Dermis lymphatic vessel endothelial cell (primary cell): ENCODE data around the gene PPP1R3F. TPM values are rescaled to one million over a fixed set of nuclear protein-coding genes. Genes with fewer than 3 reads are reported as not detected.

Experiments
- total RNA-seq: library from RNA; depleted of rRNA; stranded (reverse); fragments of >200 nt; gene quantifications from 2 replicates; pipeline ENCODE4 v1.2.1, GENCODE V29; 2014

Gene PPP1R3F, protein sequence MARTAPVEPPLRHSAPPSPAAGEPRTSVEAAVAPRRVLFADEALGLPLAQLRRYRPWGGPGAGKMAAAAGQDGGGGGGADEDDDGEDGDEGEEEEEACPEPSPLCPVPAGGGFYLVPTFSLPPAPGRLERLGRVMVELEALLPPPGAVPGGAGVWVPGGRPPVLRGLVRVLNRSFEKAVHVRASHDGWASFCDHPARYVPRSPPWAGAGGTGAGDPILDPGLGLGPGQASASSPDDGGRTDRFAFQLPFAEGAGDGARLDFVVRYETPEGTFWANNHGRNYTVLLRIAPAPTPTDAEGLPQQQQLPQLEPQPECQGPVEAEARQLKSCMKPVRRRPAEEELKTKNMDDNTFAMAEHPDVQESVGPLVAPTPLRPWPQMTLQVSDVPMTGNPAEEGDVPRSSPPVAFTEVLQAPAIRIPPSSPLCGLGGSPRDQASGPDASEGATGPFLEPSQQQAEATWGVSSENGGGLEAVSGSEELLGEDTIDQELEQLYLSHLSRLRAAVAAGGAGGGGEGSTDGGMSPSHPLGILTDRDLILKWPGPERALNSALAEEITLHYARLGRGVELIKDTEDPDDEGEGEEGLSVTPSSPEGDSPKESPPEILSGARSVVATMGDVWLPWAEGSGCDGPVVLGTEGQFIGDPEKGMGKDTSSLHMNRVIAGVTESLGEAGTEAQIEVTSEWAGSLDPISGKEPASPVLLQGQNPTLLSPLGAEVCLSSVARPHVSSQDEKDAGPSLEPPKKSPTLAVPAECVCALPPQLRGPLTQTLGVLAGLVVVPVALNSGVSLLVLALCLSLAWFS
- total RNA-seq, result 1.6 and 1.7 TPM in 2 replicates

DNA sequence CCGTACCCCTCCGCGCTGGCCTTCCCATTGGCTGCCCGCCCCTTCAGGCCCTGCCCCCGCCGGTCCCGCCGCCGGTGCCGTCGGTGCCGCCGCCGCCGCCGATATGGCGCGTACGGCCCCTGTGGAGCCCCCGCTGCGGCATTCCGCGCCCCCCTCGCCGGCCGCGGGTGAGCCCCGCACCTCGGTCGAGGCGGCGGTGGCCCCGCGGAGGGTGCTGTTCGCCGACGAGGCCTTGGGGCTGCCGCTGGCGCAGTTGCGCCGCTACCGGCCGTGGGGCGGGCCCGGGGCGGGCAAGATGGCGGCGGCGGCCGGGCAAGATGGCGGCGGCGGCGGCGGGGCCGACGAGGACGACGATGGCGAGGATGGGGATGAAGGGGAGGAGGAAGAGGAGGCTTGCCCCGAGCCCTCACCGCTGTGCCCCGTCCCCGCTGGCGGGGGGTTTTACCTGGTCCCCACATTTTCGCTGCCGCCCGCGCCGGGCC, at the start of gene PPP1R3F:
Gene PPP1R3F, plus strand, starts transcription at position 27 of the 482 bp plus-strand sequence. Its CDS starts 77 bp downstream, at position 104.

DNA sequence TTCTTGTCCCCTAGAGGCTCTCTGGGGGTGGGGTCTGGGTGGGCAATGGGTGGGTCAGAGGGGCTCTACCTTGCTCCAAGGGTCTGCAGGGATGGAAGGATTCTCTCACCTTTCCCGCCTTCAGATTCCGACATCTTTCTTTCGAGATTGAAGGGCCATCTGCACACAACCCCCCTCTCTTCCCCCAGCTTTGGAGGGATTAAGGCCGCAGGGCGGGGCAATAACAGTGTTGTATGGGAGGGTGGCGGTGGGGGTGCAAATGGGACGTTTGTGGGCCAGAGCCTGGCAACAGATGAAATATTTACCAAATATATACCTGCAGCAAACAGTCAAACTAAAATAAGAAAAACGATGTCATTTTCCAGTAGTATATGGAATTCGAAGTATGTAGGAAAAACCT, 36.4 kb upstream of the PPP1R3F start, which contains the start of gene CACNA1F:
Gene CACNA1F, minus strand, starts transcription at position 165 of the 400 bp plus-strand sequence. Its CDS starts 31 bp downstream, at position 134.

DNA sequence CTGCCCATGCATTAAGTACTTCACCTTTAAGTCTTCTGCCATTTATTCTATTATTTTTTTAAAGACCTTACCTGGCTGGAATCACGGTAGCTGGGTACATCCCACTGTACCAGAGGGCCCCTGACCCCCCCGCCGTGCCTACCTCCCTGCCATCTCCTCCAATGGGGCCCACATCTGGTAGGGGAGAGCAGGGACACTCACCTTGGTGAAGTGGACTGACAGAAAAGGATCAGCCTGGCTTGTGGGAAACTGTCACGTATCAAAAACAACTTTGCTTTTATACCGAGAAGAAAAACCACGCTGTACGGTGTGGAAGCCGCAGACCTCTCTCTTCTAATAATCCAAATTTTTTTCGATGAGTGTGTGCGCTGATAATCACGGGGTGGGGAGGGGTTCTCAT, 5.1 kb upstream of the PPP1R3F start, which contains the start of gene FOXP3:
Gene FOXP3, minus strand, starts transcription at position 251 of the 400 bp plus-strand sequence. CDS start 6,205 bp downstream, outside the sequence.

DNA sequence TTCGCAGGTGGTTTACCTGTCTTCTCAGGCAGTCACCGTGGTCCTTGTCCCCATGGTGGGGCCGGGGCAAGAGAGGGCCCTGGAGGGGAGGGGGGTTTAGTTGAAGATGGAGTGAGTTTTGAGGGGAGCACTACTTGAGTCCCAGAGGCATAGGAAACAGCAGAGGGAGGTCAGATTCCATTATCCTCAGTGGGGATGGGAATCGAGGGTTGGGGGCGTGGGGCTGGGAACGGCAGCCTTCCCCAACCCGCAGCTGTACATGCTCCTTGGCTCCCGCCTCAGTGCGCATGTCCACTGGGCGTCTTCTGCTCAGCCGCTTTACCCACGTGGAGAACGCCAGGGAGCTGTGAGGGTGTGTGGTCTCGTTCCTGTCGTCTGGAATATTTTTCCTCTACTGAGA, 33.8 kb downstream of the PPP1R3F start, which contains the start of gene GAGE10:
Gene GAGE10, plus strand, starts transcription at position 301 of the 400 bp plus-strand sequence. CDS start 1,214 bp downstream, outside the sequence.

DNA sequence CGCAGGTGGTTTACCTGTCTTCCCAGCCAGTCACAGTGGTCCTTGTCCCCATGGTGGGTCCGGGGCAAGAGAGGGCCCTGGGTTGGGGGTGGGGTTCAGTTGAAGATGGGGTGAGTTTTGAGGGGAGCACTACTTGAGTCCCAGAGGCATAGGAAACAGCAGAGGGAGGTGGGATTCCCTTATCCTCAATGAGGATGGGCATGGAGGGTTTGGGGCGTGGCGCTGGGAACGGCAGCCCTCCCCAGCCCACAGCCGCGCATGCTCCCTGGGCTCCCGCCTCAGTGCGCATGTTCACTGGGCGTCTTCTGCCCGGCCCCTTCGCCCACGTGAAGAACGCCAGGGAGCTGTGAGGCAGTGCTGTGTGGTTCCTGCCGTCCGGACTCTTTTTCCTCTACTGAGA, 52.1 kb downstream of the PPP1R3F start, which contains the start of gene GAGE12J:
Gene GAGE12J, plus strand, starts transcription at position 301 of the 400 bp plus-strand sequence. CDS start 1,157 bp downstream, outside the sequence.

DNA sequence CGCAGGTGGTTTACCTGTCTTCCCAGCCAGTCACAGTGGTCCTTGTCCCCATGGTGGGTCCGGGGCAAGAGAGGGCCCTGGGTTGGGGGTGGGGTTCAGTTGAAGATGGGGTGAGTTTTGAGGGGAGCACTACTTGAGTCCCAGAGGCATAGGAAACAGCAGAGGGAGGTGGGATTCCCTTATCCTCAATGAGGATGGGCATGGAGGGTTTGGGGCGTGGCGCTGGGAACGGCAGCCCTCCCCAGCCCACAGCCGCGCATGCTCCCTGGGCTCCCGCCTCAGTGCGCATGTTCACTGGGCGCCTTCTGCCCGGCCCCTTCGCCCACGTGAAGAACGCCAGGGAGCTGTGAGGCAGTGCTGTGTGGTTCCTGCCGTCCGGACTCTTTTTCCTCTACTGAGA, 61.7 kb downstream of the PPP1R3F start, which contains the start of gene GAGE13:
Gene GAGE13, plus strand, starts transcription at position 301 of the 400 bp plus-strand sequence. CDS start 1,156 bp downstream, outside the sequence.

Other genes starting within 250 kb of the PPP1R3F start
- 9.2 and 10.8 TPM in 2 replicates for gene TFE3, start 226.4 kb upstream of the PPP1R3F start, total RNA-seq
- 0.52 and 0.54 TPM in 2 replicates for gene CCDC120, start 210.8 kb upstream of the PPP1R3F start, total RNA-seq
- 3.2 and 3.5 TPM in 2 replicates for gene PRAF2, start 195.8 kb upstream of the PPP1R3F start, total RNA-seq
- gene WDR45, start 189.9 kb upstream of the PPP1R3F start, total RNA-seq, result 15.4 and 22.4 TPM in 2 replicates
- 19.0 TPM in 2 replicates for gene GPKOW, start 146.1 kb upstream of the PPP1R3F start, total RNA-seq
- gene MAGIX, start 107.0 kb upstream of the PPP1R3F start, total RNA-seq, result 0.43 and 0.76 TPM in 2 replicates
- gene PLP2, start 97.9 kb upstream of the PPP1R3F start, total RNA-seq, result 7.8 TPM in 2 replicates
- gene PRICKLE3, start 83.4 kb upstream of the PPP1R3F start, total RNA-seq, result 2.9 and 3.6 TPM in 2 replicates
- gene SYP, start 69.6 kb upstream of the PPP1R3F start, total RNA-seq, result 0.17 and 0.22 TPM in 2 replicates
- under 0.01 TPM in 2 replicates for gene CACNA1F, start 36.5 kb upstream of the PPP1R3F start, total RNA-seq
- gene CCDC22, start 34.3 kb upstream of the PPP1R3F start, total RNA-seq, result 6.3 and 7.6 TPM in 2 replicates
- gene FOXP3, start 5.1 kb upstream of the PPP1R3F start, total RNA-seq, result under 0.01 TPM in 1 of 2 replicates, not detected in the other
- gene GAGE10, start 33.9 kb downstream of the PPP1R3F start, total RNA-seq, result not detected in 2 replicates
- gene GAGE12J, start 52.2 kb downstream of the PPP1R3F start, total RNA-seq, result not detected in 2 replicates
- not detected in 2 replicates for gene GAGE13, start 61.8 kb downstream of the PPP1R3F start, total RNA-seq